Limb (tissue), 2 donors: ENCODE results near the gene STARD13.

ENCODE experiments used
- DNase-seq, 2 donors: peaks; one replicate each; pipeline ENCODE4 v3.0.0-alpha.2; 2016; ENCODE audit errors: extremely low spot score in 2 of 2

STARD13 gene

GRCh38 chr13:33277037-33277740 lies 8.4 kb downstream of the STARD13 start:
- DNase-seq = no peak

GRCh38 chr13:33276570-33276969 lies 9.0 kb downstream of the STARD13 start:
- DNase-seq = no peak

DNA sequence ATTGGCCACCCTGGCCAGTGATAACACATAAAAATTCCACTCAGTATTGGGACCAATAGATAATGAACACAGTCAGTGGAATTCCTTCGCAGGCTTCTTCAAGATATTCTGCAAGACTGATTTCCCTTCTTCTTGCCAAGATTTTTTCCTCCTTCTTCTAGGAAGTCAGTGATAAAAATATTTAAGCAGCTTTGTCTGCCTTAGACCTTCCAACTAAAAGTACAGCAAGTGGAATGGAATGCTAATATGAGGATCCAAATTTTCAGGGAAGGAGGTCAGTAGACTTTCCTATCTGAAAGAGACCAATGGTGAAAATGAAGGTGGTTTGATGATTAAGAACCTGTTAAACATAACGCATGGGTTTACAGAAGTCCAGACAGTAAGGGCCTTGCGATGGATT lies 9.6 kb downstream of the STARD13 start:
- no peak for DNase-seq

- DNase-seq = no peak
Observed at GRCh38 chr13:33274264-33274663, 11.3 kb downstream of the STARD13 start.

DNA sequence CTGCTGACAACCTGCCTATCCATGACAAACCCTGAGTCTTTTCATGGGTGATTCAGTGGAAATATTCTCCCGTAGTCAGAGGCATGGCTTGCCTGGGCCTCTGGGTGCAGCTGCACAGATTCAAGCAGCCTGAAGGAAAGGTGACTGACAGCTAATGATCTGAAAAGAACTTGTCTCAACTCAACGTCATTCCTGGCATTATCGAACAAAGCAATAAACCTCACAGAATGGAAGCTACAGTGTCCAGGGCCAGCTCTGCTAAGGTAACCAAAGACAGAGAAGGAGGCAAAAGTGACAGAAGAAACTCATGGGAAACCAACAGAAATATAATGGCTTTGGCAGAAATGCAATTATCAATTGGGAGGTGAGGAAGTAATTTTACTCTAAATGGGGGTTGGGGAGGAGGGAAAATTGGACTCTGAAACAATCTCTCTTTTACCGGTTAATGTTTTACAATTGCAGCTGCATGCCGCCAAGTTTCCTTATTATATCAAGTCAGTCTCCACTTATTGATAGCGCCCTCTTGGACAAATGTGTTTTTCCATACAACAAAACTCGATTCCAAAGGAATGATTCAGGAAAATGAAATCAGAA lies 12.9 kb downstream of the STARD13 start:
- DNase-seq = no peak

DNA sequence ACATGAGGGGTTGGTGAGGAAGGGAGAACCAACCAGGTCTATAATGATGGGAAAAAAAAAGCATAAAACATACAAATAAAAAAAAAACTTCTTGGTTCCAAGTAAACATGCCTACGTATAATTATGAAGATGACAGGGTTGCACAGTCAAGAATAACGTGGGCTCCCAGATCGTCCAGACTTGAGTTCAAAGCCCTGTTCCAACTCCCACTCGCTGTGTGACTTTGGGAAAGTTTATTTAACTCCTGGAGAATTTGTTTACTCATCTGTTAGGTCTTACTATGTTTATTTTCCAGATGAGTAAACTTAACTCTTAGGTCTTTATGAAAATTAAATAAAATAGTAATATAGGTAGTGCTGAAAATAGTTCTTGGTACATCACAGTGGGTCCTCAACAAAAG lies 13.8 kb downstream of the STARD13 start:
- no peak for DNase-seq

DNA sequence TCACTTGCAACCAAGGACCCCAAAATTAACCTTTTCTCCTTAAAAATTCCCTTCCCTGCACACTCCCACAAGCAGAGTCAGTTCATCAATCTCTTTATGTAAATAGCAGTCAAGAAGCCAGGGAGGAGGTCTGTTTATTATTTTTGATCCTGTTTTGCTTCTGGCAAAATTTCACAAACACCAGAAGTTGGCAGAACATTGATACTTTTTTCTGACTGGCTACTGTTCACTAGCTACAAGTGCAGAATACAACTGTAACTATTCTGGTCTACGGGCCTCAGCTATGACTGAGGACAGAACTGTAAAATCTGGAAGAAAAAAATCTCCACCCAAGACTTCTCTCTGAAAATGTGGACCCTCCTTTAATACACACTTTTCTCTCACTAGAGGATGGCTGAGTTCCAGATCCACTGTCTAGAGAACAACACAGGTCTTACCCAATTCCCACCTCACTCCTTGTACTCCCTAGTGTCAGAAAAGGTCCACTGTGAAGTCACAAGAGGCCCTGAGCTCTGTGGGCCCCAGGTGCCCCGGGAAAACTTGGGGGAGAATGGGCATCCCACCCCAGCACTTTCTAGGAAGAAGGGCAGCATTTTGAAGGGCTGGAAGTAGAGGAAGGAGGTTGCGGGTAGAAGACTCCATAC lies 14.5 kb downstream of the STARD13 start:
- no peak for DNase-seq

DNA sequence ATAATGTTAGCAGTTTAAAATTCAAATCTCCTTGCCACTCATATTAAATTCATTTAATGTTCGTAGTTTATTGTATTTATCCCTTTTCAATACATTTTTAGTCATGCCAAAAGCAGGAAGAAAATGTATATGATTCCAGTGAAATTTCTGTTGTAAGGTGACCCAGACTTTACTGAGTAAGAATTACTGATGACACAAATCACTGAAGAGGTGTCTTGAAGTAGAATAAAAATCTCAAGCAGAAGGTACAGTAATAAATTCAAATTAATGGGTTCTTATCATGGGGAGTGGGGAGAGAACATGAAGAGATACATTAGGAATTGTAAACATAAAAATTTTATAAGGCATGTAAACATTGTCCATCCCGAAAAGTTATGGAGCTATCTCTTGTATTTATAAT lies 19.9 kb downstream of the STARD13 start:
- DNase-seq = no peak

- no peak for DNase-seq
Observed at GRCh38 chr13:33265133-33265532, 20.4 kb downstream of the STARD13 start.

DNA sequence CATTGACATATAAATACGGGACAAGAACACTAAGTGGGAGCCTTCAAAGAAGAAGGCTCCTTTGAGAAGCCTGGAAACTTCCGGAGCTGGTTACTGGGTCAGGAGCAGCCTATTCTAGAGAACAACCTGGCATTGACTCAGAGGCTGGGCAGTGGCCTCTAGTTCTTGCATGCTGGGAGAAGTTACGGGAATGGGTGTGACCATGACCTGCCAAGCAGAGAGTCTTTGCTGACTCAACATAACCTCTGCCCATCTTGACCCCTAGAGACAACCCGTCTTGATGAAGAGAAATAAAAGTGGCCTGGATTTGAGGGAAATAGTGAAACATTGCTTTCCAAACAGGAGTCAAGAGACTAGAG lies 21.0 kb downstream of the STARD13 start:
- no peak for DNase-seq

- no peak for DNase-seq
Observed at GRCh38 chr13:33263976-33264619, 21.5 kb downstream of the STARD13 start.

DNA sequence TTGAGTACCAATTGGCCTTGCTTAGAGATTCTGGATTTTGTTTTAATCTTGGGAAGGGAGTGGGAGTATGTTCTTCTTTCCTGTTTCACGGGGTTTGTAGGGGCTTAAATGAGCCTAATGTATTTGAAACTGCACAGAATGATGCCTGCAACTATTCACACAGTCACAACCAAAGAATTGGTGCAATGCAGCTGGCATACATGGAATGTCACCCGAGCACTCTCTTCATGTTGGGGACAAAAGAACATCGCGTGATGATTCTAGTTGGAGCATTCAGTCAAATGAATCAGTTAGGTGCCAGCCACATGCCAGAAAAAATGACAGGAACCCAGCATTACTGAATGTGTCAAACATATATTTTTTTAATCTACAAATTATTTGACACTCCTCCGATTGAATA lies 22.1 kb downstream of the STARD13 start:
- DNase-seq = no peak

DNA sequence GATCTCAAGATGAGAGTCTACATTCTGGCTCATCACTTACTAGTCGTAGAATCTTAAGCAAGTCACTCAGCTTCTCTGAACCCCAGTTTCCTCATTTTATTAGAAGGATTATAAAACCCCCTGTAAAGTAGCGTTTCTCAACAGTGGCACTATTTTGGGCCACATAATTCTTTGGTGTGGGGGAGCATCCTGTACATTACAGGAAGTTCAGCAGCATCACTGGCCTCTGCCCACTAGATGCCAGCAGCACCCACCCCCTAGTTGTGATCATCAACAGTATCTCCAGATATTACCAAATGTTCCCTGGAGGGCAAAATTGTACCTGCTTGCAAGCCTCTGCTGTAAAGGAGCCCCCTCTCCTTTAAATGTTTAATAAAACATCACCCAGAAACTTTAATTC lies 22.6 kb downstream of the STARD13 start:
- no peak for DNase-seq

- no peak for DNase-seq
Observed at GRCh38 chr13:33262594-33262993, 23.0 kb downstream of the STARD13 start.

GRCh38 chr13:33262062-33262487 lies 23.5 kb downstream of the STARD13 start:
- DNase-seq = no peak

- no peak for DNase-seq
Observed at GRCh38 chr13:33261387-33262061, 24.0 kb downstream of the STARD13 start.

DNA sequence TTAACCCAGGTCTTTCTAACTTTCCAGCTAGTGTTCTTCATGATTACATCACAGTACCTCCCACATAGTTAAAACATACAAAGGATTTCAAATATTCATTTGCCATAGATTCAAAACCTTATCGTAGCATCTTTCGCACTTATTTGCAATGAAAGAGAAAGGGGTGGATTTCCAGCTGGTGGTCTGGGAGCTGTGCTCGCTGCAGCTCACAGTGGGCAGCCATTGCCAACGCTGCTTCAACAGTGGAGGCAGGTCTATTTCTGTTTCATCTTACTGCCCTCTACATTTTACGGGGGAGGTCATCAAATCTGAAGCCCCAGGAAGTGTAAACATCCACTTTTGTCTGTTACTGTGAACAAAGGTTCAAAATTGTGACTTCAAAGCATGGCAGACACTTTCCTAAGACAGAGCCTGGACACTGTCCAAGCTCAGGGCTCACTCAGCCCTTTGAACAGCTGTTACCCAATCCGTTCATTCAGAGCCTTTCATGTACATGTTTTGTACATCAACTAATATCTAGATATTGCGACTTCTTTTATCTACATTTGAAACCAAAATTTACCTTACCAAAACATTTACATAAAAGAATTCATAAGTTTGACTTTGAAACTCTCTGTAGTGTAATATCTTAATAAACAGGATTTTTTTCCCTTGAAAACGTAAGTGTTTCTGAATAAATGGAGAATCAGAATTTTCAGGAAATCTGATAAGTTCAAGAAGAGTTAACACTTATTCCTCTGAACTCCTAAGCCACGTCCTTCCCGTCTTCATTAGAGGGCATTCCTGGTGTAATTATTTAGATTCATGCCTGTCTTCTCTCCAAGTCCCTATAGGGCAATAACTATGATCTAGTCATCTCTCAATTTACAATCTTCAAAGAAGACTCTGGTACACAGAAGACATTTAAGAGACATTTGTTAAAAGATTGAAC lies 25.1 kb downstream of the STARD13 start:
- DNase-seq = no peak

DNA sequence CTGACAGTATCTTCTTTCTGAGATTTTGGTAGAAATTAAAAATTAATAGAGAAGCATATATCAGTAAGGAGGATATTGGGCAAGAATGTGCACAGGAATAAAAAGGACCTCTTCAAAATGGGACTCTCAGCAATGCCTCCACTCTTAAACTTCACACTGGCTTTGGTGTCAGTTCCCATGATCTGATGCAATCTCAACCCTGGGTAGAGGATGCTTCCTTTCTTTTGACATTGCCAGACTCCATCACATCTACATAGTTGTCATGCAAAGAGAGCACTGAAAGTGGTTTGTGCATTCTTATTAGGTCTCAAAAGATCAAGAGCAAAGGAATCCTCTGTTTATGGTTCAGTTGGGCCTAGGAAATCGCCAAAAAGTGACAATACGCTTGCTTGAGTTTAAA lies 26.3 kb downstream of the STARD13 start:
- DNase-seq = no peak

DNA sequence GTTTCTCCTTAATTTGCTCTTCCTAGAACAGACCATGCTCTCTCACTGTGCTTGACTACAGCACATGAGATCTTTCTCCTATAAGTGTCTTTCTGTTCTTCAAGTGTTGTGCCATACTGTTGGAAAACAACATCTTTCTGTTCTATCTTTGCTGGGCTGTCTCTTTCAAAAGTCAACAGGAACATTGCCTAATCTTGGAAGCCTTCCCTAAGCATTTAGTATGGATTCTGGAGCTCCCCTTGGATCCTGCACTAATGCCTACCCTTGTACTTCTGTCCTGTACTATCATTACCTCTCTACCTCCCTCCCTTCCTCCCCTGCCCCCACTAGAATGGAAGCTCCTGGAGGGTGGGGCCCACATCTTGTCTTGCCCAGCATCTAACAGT lies 26.8 kb downstream of the STARD13 start:
- no peak for DNase-seq

- no peak for DNase-seq
Observed at GRCh38 chr13:33257841-33258807, 27.4 kb downstream of the STARD13 start.
